ENCODE results near the gene NDUFA6. TPM values are rescaled to one million over a fixed set of nuclear protein-coding genes. Genes with fewer than 3 reads are reported as not detected.

NDUFA6 gene
- total and polyA plus RNA-seq, 3 donors from 2014 or later: 41.1 to 81.4 (median 53.3) TPM

- 97 to 98% methylated on average over 7 to 10 of the region's 10 CpGs for WGBS, 2 donors
- H3K27me3 ChIP-seq: no peaks in the 10 kb centered on the region
- H3K27ac ChIP-seq: no peak overlapping the region
- TF ChIP-seq CTCF (IDR thresholded peaks at IDR 0.05): no peak
- TF ChIP-seq POLR2A (IDR thresholded peaks at IDR 0.05): no peak
- no peaks in the 10 kb centered on the region for H3K36me3 ChIP-seq (ENCODE audit: low read depth, missing control alignments)
- intact Hi-C loops (cut with DNase I; ENCODE audit: low total_unique reads): no loop called here
- H3K4me1 ChIP-seq: peaks cover 7% of the 10 kb centered on the region
- H3K9me3 ChIP-seq: no peaks in the 10 kb centered on the region
- no peak for DNase-seq
- no peak overlapping the region for H3K4me3 ChIP-seq
These were observed 23.6 kb downstream of the NDUFA6 start for GRCh38 chr22:42066937-42067336.

GRCh38 chr22:42066126-42066761, 24.3 kb downstream of the NDUFA6 start:
- Histone ChIP-seq H3K4me3 (no peak overlapping the region), H3K27me3 (no peaks in the 10 kb centered on the region), H3K36me3 (ENCODE audit: low read depth, missing control alignments) (no peaks in the 10 kb centered on the region), H3K9me3 (no peaks in the 10 kb centered on the region), H3K4me1 (peaks cover under 1% of the 10 kb centered on the region), H3K27ac (no peak overlapping the region)
- TF ChIP-seq CTCF (IDR thresholded peaks at IDR 0.05) (no peak), POLR2A (IDR thresholded peaks at IDR 0.05) (no peak)
- WGBS, 2 donors: 96 to 97% methylated on average over 7 of the region's 7 CpGs
- intact Hi-C loops (cut with DNase I; ENCODE audit: low total_unique reads): no loop called here
- no peak for DNase-seq

GRCh38 chr22:42065438-42066125, 25.0 kb downstream of the NDUFA6 start:
- 87 to 90% methylated on average over 10 to 13 of the region's 13 CpGs for WGBS, 2 donors
- Histone ChIP-seq H3K36me3 (ENCODE audit: low read depth, missing control alignments) (no peaks in the 10 kb centered on the region), H3K4me3 (no peak overlapping the region), H3K9me3 (no peaks in the 10 kb centered on the region), H3K27ac (no peak overlapping the region), H3K4me1 (no peaks in the 10 kb centered on the region), H3K27me3 (no peaks in the 10 kb centered on the region)
- intact Hi-C loops (cut with DNase I; ENCODE audit: low total_unique reads): no loop called here
- TF ChIP-seq CTCF (IDR thresholded peaks at IDR 0.05) (no peak), POLR2A (IDR thresholded peaks at IDR 0.05) (no peak)
- DNase-seq: no peak

GRCh38 chr22:42064629-42065028, 25.9 kb downstream of the NDUFA6 start:
- intact Hi-C loops (cut with DNase I; ENCODE audit: low total_unique reads): no loop called here
- no peaks in the 10 kb centered on the region for H3K9me3 ChIP-seq
- DNase-seq: no peak

More at GRCh38 chr22:42064629-42065028, 25.9 kb downstream of the NDUFA6 start:
- H3K27ac ChIP-seq: no peak overlapping the region
- 77 to 100% methylated on average over 1 of the region's 1 CpG for WGBS, 2 donors
- no peak overlapping the region for H3K4me3 ChIP-seq
- TF ChIP-seq CTCF (IDR thresholded peaks at IDR 0.05) (no peak), POLR2A (IDR thresholded peaks at IDR 0.05) (no peak)
- H3K4me1 ChIP-seq: no peaks in the 10 kb centered on the region
- H3K27me3 ChIP-seq: no peaks in the 10 kb centered on the region
- H3K36me3 ChIP-seq (ENCODE audit: low read depth, missing control alignments): no peaks in the 10 kb centered on the region

Measured in testis (tissue), 3 donors.